HG02870 (cell line): ENCODE measurements around the gene FBN2.

Experiments used
- ATAC-seq: cut with Tn5 transposase; IDR thresholded peaks from one replicate; pipeline ENCODE4 v1.9.1; 2021; ENCODE audit warnings: mild to moderate bottlenecking, moderate library complexity; ENCODE audit not compliant: unreplicated experiment

The FBN2 gene

DNA sequence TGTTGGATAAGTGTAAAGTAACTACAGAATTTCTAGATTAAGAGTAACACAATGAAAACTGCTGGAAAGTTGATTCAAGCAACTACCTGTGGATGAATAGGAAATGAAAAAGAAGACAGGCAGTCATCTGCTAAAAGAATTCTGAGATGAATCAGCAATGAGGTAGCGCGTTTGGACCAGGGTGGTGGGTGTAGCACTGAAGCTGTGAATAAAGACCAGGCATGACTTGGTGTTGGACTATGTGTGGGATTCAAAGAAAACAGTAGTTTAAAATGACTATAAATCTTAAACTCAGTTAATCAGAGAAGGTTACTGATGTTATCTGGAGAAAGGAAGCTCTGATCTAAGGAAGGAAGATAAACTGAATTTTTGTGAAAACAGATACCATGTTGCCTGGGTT lies 159.8 kb downstream of the FBN2 start:
- ATAC-seq = no peak

- ATAC-seq = no peak
These were observed 161.5 kb downstream of the FBN2 start for GRCh38 chr5:128376577-128376976.

DNA sequence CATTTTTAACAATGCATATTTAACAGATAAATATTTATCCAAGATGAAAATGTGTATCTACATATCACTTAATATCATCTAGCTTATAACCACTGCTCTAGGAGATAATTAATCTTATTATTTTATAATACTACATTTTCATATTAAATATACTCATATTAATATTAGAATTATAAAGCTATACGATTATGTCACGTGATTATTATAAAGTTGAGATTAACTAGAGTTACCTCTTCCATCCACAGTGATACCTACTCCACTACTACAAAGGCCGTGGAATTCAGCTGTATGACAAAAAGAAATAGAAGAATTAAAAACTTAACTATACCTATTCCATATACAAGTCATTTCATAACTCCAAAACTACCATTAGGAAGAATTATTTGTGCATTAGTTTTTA lies 171.9 kb downstream of the FBN2 start:
- no peak for ATAC-seq

DNA sequence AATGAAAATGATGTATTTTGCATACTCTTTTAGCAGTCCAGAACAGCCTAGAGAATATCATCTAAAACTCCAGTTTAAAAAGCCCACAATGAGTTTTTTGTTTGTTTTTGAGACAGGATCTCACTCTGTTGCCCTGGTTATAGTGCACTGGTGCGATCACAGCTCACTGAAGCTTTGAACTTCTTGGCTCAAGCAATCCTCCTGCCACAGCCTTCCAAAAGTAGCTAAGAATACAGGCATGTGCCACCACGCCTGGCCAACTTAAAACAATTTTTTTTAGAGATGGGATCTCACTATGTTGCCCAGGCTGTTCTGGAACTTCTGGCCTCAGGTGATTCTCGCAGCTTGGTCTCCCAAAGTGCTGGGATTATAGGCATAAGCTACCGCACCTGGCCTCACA lies 175.7 kb downstream of the FBN2 start:
- no peak for ATAC-seq

- ATAC-seq = no peak
These were observed 179.2 kb downstream of the FBN2 start for GRCh38 chr5:128358826-128359225.

GRCh38 chr5:128357226-128357625 lies 180.8 kb downstream of the FBN2 start:
- no peak for ATAC-seq

DNA sequence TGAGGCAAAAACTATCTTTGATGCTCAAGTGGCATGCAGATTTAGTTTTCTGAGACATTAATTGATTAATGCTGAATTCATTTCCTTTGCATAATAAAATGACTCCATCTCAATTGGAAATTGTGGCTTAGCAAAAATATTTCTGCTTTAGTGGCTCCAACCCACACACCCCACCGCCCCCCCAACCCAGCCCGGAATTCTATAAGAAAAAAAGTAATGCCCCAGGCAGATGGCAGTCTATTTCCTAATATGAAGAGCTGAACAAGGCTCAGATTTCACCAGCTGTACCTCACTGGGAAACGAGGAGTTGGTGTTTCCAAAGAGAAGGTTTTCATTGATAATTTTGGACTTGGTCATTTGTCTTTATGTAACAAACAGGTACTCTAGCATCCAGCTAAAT lies 182.1 kb downstream of the FBN2 start:
- ATAC-seq = no peak

DNA sequence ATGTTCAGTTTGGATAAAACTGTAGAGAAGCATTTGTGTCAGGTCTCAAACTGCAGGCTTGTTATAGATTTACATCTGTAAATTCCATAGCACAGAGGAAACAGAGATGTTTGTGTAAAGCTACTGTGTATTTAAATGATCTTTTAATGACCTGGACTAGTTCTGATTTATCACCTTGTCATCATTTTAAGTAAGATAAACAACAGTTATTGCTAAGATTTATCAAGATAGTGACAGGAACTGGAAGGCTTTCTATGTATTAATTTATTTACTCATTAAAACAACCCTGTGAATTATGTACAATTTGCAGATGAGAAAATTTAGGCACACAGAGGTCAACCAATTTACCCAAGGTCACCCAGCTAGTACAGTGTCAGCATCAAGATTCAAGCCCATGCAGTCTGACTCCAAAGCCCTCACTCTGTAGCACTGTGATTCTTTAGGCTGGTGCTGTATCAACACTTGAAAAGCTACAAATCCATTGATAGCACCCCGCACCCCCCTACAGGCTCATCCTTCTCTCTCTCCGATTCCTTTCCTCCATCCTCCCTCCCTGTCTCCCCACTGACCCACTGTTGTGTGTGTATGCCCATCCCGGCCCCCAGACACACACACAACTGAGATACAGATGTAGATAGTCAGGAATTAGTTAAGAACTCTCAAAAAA lies 184.5 kb downstream of the FBN2 start:
- ATAC-seq = no peak

DNA sequence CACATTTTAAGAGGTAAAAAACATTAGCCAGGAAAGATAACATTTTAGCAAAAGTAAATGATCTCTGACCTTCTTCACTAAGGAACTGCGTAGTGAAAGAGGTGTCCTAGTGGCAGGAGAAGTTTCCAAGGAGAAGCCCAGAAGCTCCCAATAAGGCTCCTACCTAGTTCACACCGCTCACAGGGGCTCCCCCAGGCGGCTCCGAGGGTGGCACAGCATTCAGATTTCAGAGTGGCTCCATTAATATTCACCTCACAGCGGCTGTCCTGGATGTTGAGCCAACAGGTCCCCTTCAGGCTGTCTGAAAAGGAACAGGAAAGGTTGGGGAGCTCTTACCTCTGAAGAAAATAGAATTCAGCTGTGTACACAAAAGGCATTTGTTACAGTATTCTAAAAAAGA lies 187.3 kb downstream of the FBN2 start:
- ATAC-seq = no peak

- no peak for ATAC-seq
These were observed 188.8 kb downstream of the FBN2 start for GRCh38 chr5:128349044-128349858.

GRCh38 chr5:128346038-128346437 lies 192.0 kb downstream of the FBN2 start:
- no peak for ATAC-seq

DNA sequence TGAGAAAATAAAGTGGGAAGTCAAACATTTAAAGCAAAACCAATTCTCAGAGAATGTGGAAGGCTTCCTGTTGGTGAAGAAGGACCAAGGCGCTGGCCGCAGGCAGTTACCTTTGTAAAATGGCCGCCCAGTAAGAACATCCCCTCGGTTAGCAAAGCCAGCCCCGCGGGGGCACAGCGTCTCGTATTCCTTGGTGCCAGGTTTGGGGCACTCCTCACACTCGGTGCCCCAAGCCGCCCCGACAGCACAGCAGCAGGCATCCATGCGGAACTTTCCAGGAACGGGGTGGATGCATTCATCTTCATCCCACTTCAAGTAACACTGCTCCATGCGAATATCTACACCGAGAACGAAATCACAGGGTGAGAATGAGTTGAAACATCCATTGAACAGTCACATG lies 192.8 kb downstream of the FBN2 start:
- ATAC-seq = no peak

DNA sequence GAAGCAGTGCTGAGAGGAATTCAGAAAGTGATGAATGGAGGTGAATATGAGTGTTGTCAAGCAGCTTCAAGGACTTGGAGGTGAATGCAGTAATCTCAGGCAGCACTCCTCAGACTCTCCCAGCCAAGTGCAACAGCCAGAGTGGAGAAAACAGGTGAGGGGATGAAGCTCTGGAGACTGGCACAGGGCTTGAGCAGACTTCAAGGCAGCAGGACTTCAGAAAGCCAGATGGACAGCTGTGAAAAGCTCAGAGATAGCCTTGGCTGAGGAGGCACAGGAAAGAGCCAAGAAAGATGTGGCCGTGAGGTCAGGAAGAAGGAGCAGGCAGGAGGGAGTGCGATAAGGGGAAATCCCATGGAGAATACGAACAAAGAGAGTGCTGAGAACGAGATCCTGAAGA lies 194.9 kb downstream of the FBN2 start:
- no peak for ATAC-seq

DNA sequence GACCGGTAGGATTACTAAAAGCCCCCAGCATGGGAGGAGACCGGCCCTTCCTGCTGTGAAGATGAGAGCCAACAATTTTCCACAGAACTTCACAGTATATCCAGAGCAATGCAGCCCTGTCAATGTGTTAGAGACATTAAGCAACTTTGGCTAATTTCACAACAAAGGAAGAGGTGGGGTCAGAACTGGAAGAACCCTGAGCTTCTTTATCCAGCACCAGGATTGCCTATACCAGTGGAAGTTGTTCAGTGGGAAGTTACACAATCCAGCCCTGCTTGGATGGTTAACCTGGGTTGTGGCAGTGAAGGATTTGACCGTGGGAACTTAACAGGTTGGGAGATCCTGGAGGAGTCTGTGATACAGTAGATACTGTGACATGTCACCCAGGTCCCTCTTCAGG lies 197.0 kb downstream of the FBN2 start:
- no peak for ATAC-seq

DNA sequence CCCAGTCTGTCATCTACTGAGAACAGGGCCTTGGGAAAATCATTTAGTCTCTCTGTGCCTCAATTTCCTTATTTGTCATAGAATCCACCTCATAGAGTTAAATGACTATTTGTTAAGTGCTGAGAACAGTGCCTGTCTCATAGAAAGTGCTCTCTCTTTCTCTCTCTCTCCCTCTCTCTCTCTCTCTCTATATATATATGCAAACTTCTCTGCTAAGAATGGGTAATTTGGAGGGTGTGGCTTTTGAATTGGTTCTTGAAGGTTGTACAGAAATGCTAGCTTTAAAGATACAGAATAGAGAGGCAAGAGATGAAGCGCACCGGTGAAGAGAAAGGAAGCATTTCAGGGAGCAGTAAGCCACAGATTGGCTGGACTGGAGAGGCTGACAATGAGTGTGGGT lies 197.4 kb downstream of the FBN2 start:
- no peak for ATAC-seq

DNA sequence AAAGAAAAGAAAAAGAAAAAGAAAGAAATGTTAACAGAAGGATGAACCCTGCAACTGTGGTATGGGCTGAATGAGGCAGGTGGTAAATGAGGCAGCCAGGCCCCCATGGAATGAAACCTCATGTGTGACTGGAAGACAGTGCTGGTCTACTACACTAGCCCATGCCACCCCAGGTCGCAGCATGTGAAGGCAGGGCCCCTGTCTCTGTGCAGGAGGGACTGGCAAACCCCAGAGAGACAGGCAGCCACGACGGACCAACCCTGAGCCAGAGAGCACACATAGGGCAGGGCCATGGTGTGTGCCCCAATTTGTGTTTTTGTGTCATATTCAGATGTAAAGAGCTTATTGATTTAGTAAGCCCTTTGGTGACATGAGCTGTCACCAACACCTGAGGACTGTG lies 198.5 kb downstream of the FBN2 start:
- ATAC-seq = no peak

DNA sequence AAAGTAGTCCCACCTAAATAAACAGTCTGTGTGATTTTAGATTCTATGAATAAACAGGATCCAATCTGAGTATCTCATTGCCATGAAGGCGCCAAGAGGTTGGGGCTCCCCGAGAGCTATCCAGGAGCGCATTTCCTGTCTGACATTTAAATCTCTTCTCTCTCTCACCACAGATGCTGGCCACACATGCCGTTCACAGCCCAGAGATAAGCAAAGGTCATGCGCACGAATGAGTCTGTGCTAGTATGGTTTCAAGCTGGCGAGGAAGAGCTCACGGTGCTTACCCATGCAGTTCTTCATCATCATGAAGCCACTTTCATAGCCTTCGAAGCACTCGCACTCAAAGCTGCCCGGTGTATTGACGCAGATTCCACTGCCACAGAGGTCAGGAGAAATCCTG lies 199.4 kb downstream of the FBN2 start:
- no peak for ATAC-seq

GRCh38 chr5:128335339-128335738 lies 202.7 kb downstream of the FBN2 start:
- no peak for ATAC-seq

DNA sequence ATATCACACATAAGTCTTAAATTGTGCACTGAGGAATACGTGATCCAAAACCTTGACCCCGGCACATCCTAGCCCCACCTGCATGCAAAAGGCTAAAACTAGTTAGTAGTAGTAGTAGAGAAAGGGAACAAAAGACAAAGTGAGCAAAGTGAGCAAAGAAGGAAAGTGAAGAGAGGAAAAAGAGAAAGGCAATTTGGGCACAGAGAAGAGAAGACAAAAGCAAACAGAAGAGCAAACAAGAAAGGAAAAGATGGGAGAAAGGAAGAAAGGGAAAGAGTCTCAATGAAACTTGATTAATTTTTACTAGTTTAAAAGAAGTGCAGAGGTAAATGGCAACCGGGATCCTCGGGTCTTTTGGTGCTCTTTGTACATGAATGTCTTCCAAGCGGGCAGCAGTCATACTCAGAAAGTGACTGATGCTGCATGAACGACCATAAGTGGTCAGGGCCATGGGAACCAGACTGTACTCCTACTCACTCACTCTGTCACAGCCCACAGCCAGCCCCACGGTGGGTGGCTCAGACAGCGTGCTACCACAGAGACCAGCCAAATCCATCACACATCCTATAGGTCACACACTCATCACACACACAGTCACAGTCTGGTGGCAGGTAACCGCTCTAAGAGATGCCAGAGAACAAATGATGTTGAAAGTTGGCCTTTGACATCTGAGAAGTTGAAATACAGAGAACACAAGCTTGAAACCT lies 203.9 kb downstream of the FBN2 start:
- no peak for ATAC-seq

DNA sequence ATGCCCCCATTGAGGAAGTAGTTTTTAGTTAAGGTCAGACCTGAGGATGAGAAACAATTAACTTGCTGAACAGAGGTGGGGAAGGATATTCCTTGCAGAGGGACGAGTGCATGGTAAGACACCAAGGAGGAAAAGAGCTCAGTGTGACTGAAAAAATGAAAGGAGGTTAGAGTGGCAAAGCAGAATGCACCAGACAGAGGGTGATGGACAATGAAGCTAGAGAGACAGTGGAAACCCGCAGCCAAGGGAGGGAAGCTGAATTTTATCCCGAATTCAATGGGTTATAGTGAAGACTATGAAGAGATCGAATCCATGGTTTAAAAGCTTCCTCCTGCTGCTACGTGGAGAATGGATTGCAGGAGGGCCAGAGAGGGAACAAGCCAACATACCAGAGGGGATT lies 206.8 kb downstream of the FBN2 start:
- no peak for ATAC-seq

DNA sequence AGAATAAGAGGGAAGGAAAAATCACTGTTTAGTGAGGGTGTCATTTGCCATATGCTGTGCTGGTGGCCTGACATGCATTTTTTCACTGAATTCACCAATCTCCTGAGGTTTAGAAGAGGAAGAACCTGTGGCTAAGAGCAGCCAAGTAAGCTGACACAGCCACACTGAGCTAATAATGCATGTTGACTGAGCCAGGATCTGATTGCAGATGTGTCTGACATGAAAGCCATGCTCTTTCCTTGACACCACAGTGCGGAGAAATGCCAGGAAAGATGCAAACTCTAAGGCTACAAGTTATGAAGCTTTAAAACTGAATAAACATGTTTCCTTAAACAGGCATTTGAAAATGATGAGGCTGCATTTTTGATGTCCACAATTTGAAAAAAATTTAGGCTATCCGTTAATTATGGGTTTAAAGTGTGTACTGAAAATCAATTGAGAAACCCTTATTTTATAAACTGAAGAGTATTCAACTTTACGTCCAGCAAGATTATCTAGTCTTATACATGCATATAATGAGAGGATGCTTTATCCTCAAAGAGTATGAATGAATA lies 208.6 kb downstream of the FBN2 start:
- no peak for ATAC-seq

GRCh38 chr5:128328446-128328845 lies 209.6 kb downstream of the FBN2 start:
- no peak for ATAC-seq
